ENCODE data around the gene HAUS7.

HAUS7 gene

GRCh38 chrX:153517423-153517822 is 47.0 kb upstream of the HAUS7 start, which contains the start of gene ATP2B3:
Gene ATP2B3, plus strand, starts transcription at chrX:153517642. Its CDS starts 18,606 bp downstream, at chrX:153536248.
- Histone ChIP-seq H3K27ac (ENCODE audit: low read depth, low read length) (no peak within 1 kb of the TSS), H4K20me1 (ENCODE audit: control insufficient read depth, insufficient read depth, low read depth, low read length) (no peaks in the 10 kb centered on the region), H3K36me3 (ENCODE audit: control insufficient read depth, low read length) (no peaks in the 10 kb centered on the region), H3K79me2 (ENCODE audit: control insufficient read depth, low read length) (no peaks in the 10 kb centered on the region), H3K27me3 (ENCODE audit: control insufficient read depth, low read length) (no peaks in the 10 kb centered on the region), H3F3A (ENCODE audit: control insufficient read depth, insufficient read depth) (no peaks in the 10 kb centered on the region), H3K9me3 (ENCODE audit: control insufficient read depth, insufficient read depth, low read length) (no peaks in the 10 kb centered on the region), H3K4me1 (ENCODE audit: control insufficient read depth, low read length) (no peaks in the 10 kb centered on the region), H3K4me3 (ENCODE audit: low read length) (no peak within 1 kb of the TSS), H3K9me2 (replicated peaks; ENCODE audit: control insufficient read depth, low read length) (no peaks in the 10 kb centered on the region), H3K4me2 (ENCODE audit: low read length) (no peak within 1 kb of the TSS)
- TF ChIP-seq EZH2phosphoT487 (IDR thresholded peaks at IDR 0.05; ENCODE audit: borderline replicate concordance, low read length) (no peak), CTCF (IDR thresholded peaks at IDR 0.05; ENCODE audit: low read depth, low read length, poor library complexity, severe bottlenecking) (no peak)

GRCh38 chrX:153516073-153516472 is 45.7 kb upstream of the HAUS7 start:
- Histone ChIP-seq H3K4me1 (ENCODE audit: control insufficient read depth, low read length) (no peaks in the 10 kb centered on the region), H3K79me2 (ENCODE audit: control insufficient read depth, low read length) (no peaks in the 10 kb centered on the region), H3K27ac (ENCODE audit: low read depth, low read length) (no peak overlapping the region), H3K36me3 (ENCODE audit: control insufficient read depth, low read length) (no peaks in the 10 kb centered on the region), H3K27me3 (ENCODE audit: control insufficient read depth, low read length) (no peaks in the 10 kb centered on the region), H3K9me3 (ENCODE audit: control insufficient read depth, insufficient read depth, low read length) (no peaks in the 10 kb centered on the region), H4K20me1 (ENCODE audit: control insufficient read depth, insufficient read depth, low read depth, low read length) (no peaks in the 10 kb centered on the region), H3K9me2 (replicated peaks; ENCODE audit: control insufficient read depth, low read length) (no peaks in the 10 kb centered on the region), H3K4me2 (ENCODE audit: low read length) (no peak overlapping the region), H3F3A (ENCODE audit: control insufficient read depth, insufficient read depth) (no peaks in the 10 kb centered on the region), H3K4me3 (ENCODE audit: low read length) (no peak overlapping the region)
- TF ChIP-seq CTCF (IDR thresholded peaks at IDR 0.05; ENCODE audit: low read depth, low read length, poor library complexity, severe bottlenecking) = no peak
- no peak for TF ChIP-seq EZH2phosphoT487 (IDR thresholded peaks at IDR 0.05; ENCODE audit: borderline replicate concordance, low read length)

- no peaks in the 10 kb centered on the region for H3K27me3 ChIP-seq (ENCODE audit: control insufficient read depth, low read length)
- no peaks in the 10 kb centered on the region for H4K20me1 ChIP-seq (ENCODE audit: control insufficient read depth, insufficient read depth, low read depth, low read length)
- no peak overlapping the region for H3K27ac ChIP-seq (ENCODE audit: low read depth, low read length)
- no peak for TF ChIP-seq CTCF (IDR thresholded peaks at IDR 0.05; ENCODE audit: low read depth, low read length, poor library complexity, severe bottlenecking)
- H3K36me3 ChIP-seq (ENCODE audit: control insufficient read depth, low read length) = no peaks in the 10 kb centered on the region
- no peaks in the 10 kb centered on the region for H3K79me2 ChIP-seq (ENCODE audit: control insufficient read depth, low read length)
- H3K4me1 ChIP-seq (ENCODE audit: control insufficient read depth, low read length) = no peaks in the 10 kb centered on the region
- H3F3A ChIP-seq (ENCODE audit: control insufficient read depth, insufficient read depth) = no peaks in the 10 kb centered on the region
- no peak overlapping the region for H3K4me3 ChIP-seq (ENCODE audit: low read length)
- H3K4me2 ChIP-seq (ENCODE audit: low read length) = no peak overlapping the region
- no peaks in the 10 kb centered on the region for H3K9me2 ChIP-seq (replicated peaks; ENCODE audit: control insufficient read depth, low read length)
- no peaks in the 10 kb centered on the region for H3K9me3 ChIP-seq (ENCODE audit: control insufficient read depth, insufficient read depth, low read length)
These were observed 45.1 kb upstream of the HAUS7 start for GRCh38 chrX:153515435-153515834.

- TF ChIP-seq CTCF (IDR thresholded peaks at IDR 0.05; ENCODE audit: low read depth, low read length, poor library complexity, severe bottlenecking) = no peak
- TF ChIP-seq EZH2phosphoT487 (IDR thresholded peaks at IDR 0.05; ENCODE audit: borderline replicate concordance, low read length) = no peak
- H3K9me3 ChIP-seq (ENCODE audit: control insufficient read depth, insufficient read depth, low read length) = no peaks in the 10 kb centered on the region
- no peaks in the 10 kb centered on the region for H3K27me3 ChIP-seq (ENCODE audit: control insufficient read depth, low read length)
These were observed 43.9 kb upstream of the HAUS7 start for GRCh38 chrX:153514259-153514658.

More at GRCh38 chrX:153514259-153514658, 43.9 kb upstream of the HAUS7 start:
- Histone ChIP-seq H3F3A (ENCODE audit: control insufficient read depth, insufficient read depth) (no peaks in the 10 kb centered on the region), H3K4me3 (ENCODE audit: low read length) (no peak overlapping the region), H3K4me2 (ENCODE audit: low read length) (no peak overlapping the region), H4K20me1 (ENCODE audit: control insufficient read depth, insufficient read depth, low read depth, low read length) (no peaks in the 10 kb centered on the region), H3K27ac (ENCODE audit: low read depth, low read length) (no peak overlapping the region), H3K79me2 (ENCODE audit: control insufficient read depth, low read length) (no peaks in the 10 kb centered on the region), H3K36me3 (ENCODE audit: control insufficient read depth, low read length) (no peaks in the 10 kb centered on the region), H3K4me1 (ENCODE audit: control insufficient read depth, low read length) (no peaks in the 10 kb centered on the region), H3K9me2 (replicated peaks; ENCODE audit: control insufficient read depth, low read length) (no peaks in the 10 kb centered on the region)
